Left hindlimb (tissue), 1 donor: Measurements from ENCODE around the gene PTGDR2.

Source experiments
- DNase-seq: peaks from one replicate; pipeline ENCODE4 v3.0.0-alpha.2; 2018

The PTGDR2 gene

GRCh38 chr11:60874421-60875365 lies 18.9 kb upstream of the PTGDR2 start:
- no peak for DNase-seq

GRCh38 chr11:60873533-60873932 lies 17.8 kb upstream of the PTGDR2 start:
- DNase-seq, result no peak

GRCh38 chr11:60872961-60873524 lies 17.3 kb upstream of the PTGDR2 start:
- DNase-seq, result no peak

- DNase-seq, result no peak
These were observed 16.6 kb upstream of the PTGDR2 start for GRCh38 chr11:60872124-60872960.

- no peak for DNase-seq
These were observed 15.8 kb upstream of the PTGDR2 start for GRCh38 chr11:60871378-60872061.

GRCh38 chr11:60870733-60871377 lies 15.1 kb upstream of the PTGDR2 start:
- DNase-seq, result no peak

- DNase-seq, result no peak
These were observed 14.5 kb upstream of the PTGDR2 start for GRCh38 chr11:60870276-60870675.

GRCh38 chr11:60869451-60869825 lies 13.7 kb upstream of the PTGDR2 start:
- no peak for DNase-seq

- DNase-seq, result no peak
These were observed 13.1 kb upstream of the PTGDR2 start for GRCh38 chr11:60868682-60869450.

GRCh38 chr11:60867871-60868681 lies 12.3 kb upstream of the PTGDR2 start:
- no peak for DNase-seq

- no peak for DNase-seq
These were observed 11.4 kb upstream of the PTGDR2 start, which contains the start of gene ZP1 for GRCh38 chr11:60866911-60867870. Gene ZP1, plus strand, starts transcription at chr11:60867542. Its CDS starts 20 bp downstream, at chr11:60867562.

- DNase-seq, result no peak
These were observed 9.2 kb upstream of the PTGDR2 start for GRCh38 chr11:60864856-60865513.

- DNase-seq, result no peak
These were observed 8.1 kb upstream of the PTGDR2 start for GRCh38 chr11:60863550-60864521.

GRCh38 chr11:60862171-60862570 lies 6.4 kb upstream of the PTGDR2 start:
- DNase-seq, result no peak

GRCh38 chr11:60860943-60861342 lies 5.2 kb upstream of the PTGDR2 start:
- no peak for DNase-seq

GRCh38 chr11:60859616-60860250 lies 4.0 kb upstream of the PTGDR2 start:
- no peak for DNase-seq
